Measurements from ENCODE around the gene CATSPERE.
"Not testable (repeated sequence)": the region's sequence is repeated elsewhere in the genome, so short reads cannot be mapped to it uniquely, and the experiment has no call there.

Gene CATSPERE

DNA sequence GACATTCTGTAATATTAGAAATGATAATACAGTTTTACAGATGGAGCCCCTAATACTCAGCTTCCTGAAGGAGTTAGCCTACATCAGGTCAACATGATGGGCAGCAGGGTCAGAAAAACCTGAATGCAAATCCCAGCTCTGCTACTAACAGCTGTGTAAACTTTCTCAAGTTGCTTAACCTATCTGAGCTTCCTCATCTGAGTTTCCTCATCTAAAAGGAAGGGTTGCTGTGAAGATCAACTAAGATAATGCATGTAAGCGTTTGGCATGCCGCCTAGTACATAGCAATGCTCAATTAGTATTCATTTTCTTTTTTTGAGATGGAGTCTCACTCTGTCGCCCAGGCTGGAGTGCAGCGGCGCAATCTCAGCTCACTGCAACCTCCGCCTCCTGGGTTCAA is 173.5 kb downstream of the CATSPERE start:
- DNase-seq: no peak

DNA sequence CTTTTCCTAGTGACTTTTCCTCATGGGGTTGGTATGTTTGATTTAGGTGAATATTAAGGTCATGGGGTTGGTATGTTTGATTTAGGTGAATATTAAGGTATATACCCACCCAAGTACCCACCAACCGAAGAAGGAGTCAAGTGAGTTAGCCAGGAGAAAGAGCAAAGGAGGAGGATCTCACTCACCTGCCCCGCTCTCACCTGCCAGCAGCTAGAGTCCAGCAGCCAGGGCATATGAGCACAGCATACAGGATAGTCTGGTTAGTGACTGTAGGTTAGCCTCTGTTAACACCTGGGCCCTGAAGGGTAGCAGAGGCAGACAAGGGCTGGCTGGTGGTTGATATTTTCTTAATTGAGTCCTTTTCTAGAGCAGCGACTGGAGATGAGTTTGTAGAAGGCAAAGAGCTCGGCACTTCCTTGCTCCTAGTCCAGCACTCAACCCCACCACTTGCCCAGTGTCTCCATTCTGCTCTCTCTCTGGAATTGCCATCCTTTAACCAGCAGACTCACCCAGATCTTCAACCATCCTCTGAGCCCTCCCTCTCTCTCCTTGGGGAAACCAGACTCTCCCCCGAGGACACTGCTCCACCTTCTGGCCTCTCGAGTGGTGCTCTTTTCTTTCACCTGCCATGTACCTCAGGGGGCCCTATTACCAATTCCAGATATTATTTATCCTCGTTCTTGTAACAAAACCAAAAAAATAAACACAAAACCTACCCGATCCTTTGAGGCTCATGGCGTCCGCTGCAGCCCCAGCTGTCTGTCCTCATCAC is 175.6 kb downstream of the CATSPERE start:
- no peak for DNase-seq

DNA sequence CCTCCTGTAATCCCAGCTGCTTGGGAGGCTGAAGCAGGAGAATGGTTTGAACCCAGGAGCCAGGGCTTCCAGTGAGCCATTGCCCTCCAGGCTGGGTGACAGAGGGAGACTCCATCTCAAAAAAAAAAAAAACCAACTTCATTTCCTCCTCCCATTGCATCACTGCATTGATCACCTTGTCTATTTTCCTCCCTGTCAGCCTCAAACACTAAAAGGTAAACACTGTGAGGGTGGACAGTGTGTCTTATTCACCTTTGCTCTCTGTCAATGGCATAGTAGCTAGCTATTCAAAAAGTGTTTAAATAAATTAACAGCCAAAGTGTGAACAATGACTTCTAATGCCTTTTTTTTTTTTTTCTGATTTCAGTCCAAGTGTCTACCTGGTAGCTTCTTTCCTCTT is 178.5 kb downstream of the CATSPERE start:
- DNase-seq: no peak

DNA sequence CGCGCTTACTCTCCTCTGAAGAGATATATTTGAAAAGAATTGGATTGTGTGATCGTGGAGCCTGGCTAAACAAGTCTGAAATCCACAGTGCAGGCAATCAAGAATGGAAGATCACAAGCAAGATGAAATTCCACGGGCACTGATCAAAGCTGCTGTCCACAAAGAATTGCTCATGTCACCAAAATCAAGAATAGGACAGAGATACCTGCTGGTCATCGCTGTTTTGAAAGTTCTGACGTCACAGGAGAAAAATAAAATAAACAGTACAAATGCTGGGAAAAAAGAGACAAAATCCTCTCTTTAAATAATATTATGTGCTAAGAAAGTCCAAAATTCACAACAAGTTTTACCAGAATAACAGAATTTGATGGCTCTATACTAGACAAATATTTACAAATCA is 179.8 kb downstream of the CATSPERE start:
- DNase-seq: no peak

DNA sequence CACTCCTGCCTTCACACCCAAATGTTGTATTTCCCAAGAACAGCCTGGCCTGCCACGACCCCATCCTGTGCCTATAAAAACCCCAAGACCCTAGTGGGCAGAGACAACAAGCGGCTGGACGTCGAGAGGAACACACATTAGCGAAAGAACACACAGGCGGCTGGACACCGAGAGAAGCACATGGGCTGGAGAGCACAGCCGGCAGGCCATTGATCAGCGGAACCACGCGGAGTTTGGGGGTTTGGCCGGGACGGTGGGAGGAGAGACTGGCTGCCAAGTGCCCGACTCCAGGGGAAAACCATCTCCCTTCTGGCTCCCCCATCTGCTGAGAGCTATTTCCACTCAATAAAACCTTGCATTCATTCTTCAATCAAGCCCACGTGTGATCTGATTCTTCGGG is 181.5 kb downstream of the CATSPERE start:
- no peak for DNase-seq

DNA sequence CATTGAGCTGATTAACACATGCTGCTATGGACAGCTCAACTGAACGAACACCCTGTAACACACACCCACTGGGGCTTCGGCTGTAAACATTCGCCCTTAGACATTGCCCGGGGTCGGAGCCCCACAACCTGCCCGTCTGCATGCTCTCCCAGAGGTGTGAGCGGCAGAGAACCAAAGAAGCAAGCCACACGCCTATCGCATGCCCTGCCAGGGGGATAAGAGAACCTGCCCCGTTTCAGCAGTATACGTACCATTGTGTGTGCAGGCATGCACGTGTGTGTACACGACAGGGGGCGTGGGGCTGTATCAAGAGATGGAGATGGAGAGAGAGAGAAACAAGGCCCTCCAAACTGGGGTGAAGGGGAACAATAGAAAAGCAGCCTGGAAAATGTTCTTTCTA is 181.9 kb downstream of the CATSPERE start:
- no peak for DNase-seq

- DNase-seq: no peak
Measured at GRCh38 chr1:244645414-244645813, 184.3 kb downstream of the CATSPERE start.

DNA sequence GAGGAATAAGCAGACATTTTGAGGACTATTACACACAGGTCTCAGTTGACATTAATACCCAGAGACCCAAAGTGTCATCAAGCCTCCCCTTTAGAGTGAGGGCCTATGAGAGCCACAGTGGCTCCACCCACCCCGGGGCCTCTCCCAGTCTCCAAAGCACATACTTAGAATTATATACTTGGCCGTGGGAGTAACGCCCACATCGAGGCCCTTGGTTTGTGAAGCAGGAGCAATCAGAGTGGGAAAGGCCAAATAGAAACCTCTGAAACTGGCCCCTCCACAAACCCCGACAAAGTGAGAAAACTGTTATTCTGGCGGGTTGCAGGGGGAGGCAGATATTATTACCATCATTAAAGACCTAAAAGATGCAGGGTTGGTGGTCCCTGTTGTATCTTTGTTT is 184.8 kb downstream of the CATSPERE start:
- DNase-seq: peak in 1 of 3 experiments; percentile 13

GRCh38 chr1:244647819-244648218 is 186.7 kb downstream of the CATSPERE start:
- DNase-seq: no peak

- DNase-seq: no peak
Measured at GRCh38 chr1:244651956-244652622, 191.0 kb downstream of the CATSPERE start.

DNA sequence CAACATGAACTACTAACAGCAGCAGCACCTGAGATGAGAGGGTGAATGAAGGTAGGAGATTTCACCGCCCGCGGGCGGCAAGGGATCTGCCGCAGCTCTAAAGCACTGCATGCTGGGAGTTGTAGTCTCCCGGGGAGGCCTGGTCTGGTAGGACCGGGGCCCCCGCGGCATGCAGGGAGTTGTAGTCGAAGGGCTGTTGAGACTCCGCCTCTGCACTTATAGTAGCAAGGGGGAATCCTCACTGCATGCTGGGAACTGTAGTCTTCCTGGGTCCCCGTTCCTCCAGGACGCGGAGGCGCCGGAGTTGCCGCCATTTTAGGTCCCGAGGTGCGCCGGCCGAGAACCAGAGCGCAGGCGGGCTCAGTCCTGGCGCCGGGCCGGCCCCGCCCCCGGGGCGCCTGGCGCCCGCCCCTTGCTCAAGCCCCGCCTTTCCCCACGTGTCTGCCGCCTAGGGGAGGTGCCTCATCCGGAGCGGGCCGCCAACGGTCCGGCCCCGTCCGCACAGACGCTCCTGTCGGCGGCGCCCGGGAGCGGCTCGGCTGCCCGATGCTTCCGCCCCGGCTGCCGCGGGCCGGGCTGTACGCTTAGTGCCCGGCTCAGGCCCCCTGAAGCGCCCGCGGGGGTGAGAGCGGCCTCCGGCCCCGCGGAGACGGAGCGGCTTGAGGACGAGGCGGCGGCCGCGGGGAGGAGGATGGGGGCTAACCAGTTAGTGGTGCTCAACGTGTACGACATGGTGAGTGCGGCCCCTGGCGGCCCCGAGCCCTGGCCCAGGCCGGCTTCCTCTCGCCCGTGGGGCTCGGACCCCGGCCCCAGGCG is 191.8 kb downstream of the CATSPERE start, which contains the start of gene DESI2:
DESI2 (plus strand) TSS at position 504 of the 816 bp plus-strand sequence; CDS start at position 692, 188 bp downstream.
- DNase-seq: peak; percentile 95 to 100 (median 98)

- DNase-seq: peak in 2 of 3 experiments; percentile 50 to 66
Measured at GRCh38 chr1:244653439-244654107, 192.5 kb downstream of the CATSPERE start.

DNA sequence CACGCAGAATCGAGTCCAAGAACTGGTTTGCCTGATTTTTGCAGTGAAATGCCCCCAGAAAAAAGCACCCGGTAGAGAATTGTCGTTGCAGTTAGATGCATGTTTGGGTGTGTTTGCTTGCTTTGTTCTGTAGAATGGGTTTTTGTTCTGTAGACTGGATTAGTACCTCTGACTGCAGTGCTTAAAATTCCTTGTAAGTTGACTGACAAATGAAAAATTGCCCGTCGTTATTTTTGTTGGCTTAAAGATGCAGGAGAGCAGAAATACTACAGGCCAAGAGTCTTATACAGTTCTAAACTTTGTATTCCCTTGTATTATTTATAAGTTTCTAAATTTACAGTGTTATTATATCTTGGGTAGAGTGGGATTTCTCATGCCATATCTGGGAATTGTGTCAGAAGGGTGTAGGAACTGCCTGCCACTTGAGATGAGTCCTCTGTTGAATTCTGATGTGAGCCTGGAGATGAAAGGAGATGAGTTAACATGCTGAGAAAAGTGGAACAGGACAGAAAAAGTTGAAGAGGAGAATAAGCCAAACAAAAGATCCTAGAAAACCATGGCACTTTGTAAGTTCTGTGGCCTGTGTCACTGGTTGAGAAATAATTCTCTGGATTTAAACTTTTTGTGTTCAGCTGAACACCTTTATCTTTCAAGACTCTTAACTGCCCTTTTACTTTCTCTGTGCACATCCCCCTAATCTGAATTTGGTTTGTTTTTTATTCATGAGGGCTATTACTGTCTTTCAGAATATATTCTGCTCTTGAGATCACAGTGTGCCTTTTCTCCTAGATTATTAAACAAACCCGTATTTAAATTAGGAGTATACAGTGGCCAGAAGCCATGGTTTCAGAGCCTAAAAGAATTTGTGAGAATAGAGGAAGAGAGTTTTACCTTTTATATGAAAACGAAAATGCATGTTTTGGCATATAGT is 193.3 kb downstream of the CATSPERE start:
- DNase-seq: peak in 1 of 3 experiments; percentile 26

DNA sequence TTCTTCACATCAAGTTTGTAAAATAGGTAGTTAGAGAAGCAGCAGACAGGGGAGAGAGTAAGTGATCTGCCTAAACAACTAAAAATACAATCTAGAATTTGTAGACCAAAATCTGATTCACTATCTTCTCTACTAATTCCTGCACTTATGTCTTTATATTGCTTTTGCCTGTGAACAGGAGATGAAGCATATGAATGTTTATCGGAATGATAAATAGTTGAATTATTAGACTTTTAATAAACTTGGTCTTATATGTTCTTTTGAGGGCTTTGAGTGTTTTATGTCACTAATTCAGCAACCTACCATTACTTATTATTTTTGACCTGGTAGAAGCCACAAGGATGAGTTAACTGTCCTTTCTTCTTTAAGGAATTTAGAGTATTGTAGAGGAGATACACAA is 194.1 kb downstream of the CATSPERE start:
- no peak for DNase-seq

DNA sequence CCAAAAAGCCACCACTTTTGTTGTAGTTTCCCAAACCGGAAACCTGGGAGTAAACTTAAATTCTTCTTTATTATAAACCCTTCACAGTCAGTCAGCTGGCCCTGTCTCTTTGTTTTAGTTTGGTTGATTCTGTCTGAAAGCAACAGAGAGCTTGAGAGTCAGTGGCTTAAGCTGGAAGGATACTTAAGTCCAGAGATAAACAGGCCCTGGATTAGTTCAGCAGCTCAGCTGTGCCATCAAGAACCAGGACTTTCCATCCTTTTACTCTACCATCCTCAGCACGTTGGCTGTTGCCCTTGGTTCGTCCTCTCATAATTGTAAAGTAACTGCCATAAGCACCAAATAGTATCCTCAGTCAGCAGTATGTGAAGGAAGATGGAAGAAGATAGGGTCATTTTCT is 196.3 kb downstream of the CATSPERE start:
- no peak for DNase-seq

GRCh38 chr1:244659694-244660093 is 198.6 kb downstream of the CATSPERE start:
- DNase-seq: no peak

- no peak for DNase-seq
Measured at GRCh38 chr1:244660595-244660994, 199.5 kb downstream of the CATSPERE start.

DNA sequence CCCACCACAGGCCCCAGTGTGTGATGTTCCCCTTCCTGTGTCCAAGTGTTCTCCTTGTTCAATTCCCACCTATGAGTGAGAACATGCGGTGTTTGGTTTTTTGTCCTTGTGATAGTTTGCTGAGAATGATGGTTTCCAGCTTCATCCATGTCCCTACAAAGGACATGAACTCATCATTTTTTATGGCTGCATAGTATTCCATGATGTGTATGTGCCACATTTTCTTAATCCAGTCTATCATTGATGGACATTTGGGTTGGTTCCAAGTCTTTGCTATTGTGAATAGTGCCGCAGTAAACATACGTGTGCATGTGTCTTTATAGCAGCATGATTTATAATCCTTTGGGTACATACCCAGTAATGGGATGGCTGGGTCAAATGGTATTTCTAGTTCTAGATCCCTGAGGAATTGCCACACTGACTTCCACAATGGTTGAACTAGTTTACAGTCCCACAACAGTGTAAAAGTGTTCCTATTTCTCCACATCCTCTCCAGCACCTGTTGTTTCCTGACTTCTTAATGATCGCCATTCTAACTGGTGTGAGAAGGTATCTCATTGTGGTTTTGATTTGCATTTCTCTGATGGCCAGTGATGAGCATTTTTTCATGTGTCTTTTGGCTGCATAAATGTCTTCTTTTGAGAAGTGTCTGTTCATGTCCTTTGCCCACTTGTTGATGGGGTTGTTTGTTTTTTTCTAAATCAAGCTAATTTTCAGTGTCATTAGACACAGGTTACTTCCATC is 200.7 kb downstream of the CATSPERE start:
- DNase-seq: not testable (repeated sequence)

DNA sequence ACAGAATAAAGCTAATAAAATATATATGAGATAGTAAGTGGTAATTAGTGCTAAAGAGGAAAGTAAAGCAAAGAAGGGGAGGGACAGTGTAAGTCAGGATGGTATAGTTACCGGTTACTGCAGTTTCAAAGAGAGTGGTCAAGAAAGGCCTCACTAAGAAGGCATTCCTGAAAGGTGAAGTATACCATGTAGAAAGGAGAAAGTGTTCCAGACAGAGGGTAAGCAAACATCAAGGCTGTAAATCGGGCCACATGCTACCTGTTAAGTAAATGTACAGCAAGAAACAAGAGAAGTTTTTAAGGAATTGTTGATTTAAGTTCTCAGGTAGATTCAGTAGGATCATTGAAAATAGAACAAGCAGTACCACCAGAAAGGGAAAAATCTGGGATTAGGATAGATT is 201.5 kb downstream of the CATSPERE start:
- no peak for DNase-seq

DNA sequence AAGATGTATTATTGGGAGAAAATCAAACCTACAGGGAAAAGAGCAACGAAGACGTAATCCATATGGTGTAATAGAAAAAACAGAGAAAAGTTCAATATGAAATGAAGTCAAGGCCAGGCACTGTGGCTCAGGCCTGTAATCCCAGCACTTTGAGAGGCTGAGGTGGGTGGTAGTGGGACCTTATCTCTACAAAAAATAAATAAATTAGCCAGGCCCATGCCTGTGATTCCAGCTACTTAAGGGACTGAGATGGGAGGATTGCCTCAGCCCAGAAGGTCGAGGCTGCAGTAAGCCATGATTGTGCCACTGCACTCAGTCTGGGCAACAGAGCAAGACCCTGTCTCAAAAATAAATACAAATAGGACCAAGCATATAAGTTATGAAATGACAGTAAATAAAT is 203.3 kb downstream of the CATSPERE start:
- no peak for DNase-seq

DNA sequence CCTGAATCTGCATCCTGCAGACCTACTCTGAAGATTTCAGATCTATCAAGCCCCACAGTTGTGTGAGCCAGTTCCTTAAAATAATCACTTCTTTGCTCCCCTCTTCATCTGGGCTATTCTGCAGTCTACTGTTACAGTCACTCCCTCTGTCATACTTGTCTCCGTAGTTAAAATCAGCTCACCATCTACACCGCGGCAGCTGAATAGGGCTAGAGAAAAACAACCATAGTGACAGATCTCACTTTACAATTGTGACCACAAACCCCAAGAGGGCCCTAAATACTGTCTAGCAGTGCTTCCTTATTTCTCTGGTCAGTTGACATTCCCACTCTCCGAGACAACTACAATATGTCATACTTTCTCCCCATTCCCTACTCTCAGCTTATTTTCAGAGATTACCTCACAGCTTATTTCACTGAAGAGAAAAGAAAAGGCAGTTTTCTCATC is 204.7 kb downstream of the CATSPERE start:
- peak in 1 of 3 experiments; percentile 72 for DNase-seq

Data from NCI-H1417 (cell line).